ENCODE results near the gene ZGLP1.
"Not testable (repeated sequence)": the region's sequence is repeated elsewhere in the genome, so short reads cannot be mapped to it uniquely, and the experiment has no call there.

Gene ZGLP1

GRCh38 chr19:10309423-10309822 lies at the start of gene ZGLP1:
ZGLP1 (minus strand) TSS chr19:10309815.
- Mint-ChIP-seq H3K9me3 (no peaks in the 10 kb centered on the region), H3K27me3 (no peaks in the 10 kb centered on the region), H3K36me3 (ENCODE audit: low read depth) (peaks cover 24% of the 10 kb centered on the region), H3K4me1 (ENCODE audit: low read depth) (peaks cover 39% of the 10 kb centered on the region), H3K27ac (peak within 1 kb of the TSS; percentile 43), H3K4me3 (no peak within 1 kb of the TSS)
- intact Hi-C loops (cut with micrococcal nuclease): no loop called here

- peaks cover 100% of the 10 kb centered on the region for H3K36me3 Mint-ChIP-seq (ENCODE audit: low read depth)
- intact Hi-C loops (cut with micrococcal nuclease): no loop called here
- H3K4me3 Mint-ChIP-seq: no peak overlapping the region
- no peaks in the 10 kb centered on the region for H3K9me3 Mint-ChIP-seq
- H3K4me1 Mint-ChIP-seq (ENCODE audit: low read depth): peaks cover 5% of the 10 kb centered on the region
- no peaks in the 10 kb centered on the region for H3K27me3 Mint-ChIP-seq
- H3K27ac Mint-ChIP-seq: no peak overlapping the region
Observed at GRCh38 chr19:10356431-10356830, 46.8 kb upstream of the ZGLP1 start.

- no peak overlapping the region for H3K4me3 Mint-ChIP-seq
- H3K27me3 Mint-ChIP-seq: no peaks in the 10 kb centered on the region
- no peaks in the 10 kb centered on the region for H3K9me3 Mint-ChIP-seq
- H3K27ac Mint-ChIP-seq: no peak overlapping the region
- peaks cover 5% of the 10 kb centered on the region for H3K4me1 Mint-ChIP-seq (ENCODE audit: low read depth)
- intact Hi-C loops (cut with micrococcal nuclease): no loop called here
- peaks cover 94% of the 10 kb centered on the region for H3K36me3 Mint-ChIP-seq (ENCODE audit: low read depth)
Observed at GRCh38 chr19:10353793-10354391, 44.3 kb upstream of the ZGLP1 start.

GRCh38 chr19:10352764-10353671 lies 43.4 kb upstream of the ZGLP1 start:
- H3K27ac Mint-ChIP-seq: no peak overlapping the region
- H3K9me3 Mint-ChIP-seq: no peaks in the 10 kb centered on the region
- intact Hi-C loops (cut with micrococcal nuclease): no loop called here
- no peak overlapping the region for H3K4me3 Mint-ChIP-seq
- H3K4me1 Mint-ChIP-seq (ENCODE audit: low read depth): peaks cover 5% of the 10 kb centered on the region
- no peaks in the 10 kb centered on the region for H3K27me3 Mint-ChIP-seq
- H3K36me3 Mint-ChIP-seq (ENCODE audit: low read depth): peaks cover 85% of the 10 kb centered on the region

- intact Hi-C loops (cut with micrococcal nuclease): no loop called here
- Mint-ChIP-seq H3K4me1 (ENCODE audit: low read depth) (peaks cover 12% of the 10 kb centered on the region), H3K27ac (peak overlapping the region; percentile 82), H3K27me3 (no peaks in the 10 kb centered on the region), H3K4me3 (peak overlapping the region; percentile 37), H3K9me3 (no peaks in the 10 kb centered on the region), H3K36me3 (ENCODE audit: low read depth) (peaks cover 20% of the 10 kb centered on the region)
Observed at GRCh38 chr19:10346509-10346908, 36.9 kb upstream of the ZGLP1 start.

- no peaks in the 10 kb centered on the region for H3K9me3 Mint-ChIP-seq
- H3K36me3 Mint-ChIP-seq (ENCODE audit: low read depth): peaks cover 3% of the 10 kb centered on the region
- H3K27ac Mint-ChIP-seq: no peak overlapping the region
- H3K4me3 Mint-ChIP-seq: no peak overlapping the region
- peaks cover 25% of the 10 kb centered on the region for H3K4me1 Mint-ChIP-seq (ENCODE audit: low read depth)
- no peaks in the 10 kb centered on the region for H3K27me3 Mint-ChIP-seq
- intact Hi-C loops (cut with micrococcal nuclease): no loop called here
Observed at GRCh38 chr19:10344780-10345179, 35.2 kb upstream of the ZGLP1 start.

GRCh38 chr19:10343495-10343894 lies 33.9 kb upstream of the ZGLP1 start:
- Mint-ChIP-seq H3K4me3 (no peak overlapping the region), H3K27me3 (no peaks in the 10 kb centered on the region), H3K9me3 (no peaks in the 10 kb centered on the region), H3K27ac (peak overlapping the region; percentile 20), H3K36me3 (ENCODE audit: low read depth) (no peaks in the 10 kb centered on the region), H3K4me1 (ENCODE audit: low read depth) (peaks cover 38% of the 10 kb centered on the region)
- intact Hi-C loops (cut with micrococcal nuclease): no loop called here

- no peak overlapping the region for H3K4me3 Mint-ChIP-seq
- H3K36me3 Mint-ChIP-seq (ENCODE audit: low read depth): peaks cover 10% of the 10 kb centered on the region
- H3K27me3 Mint-ChIP-seq: no peaks in the 10 kb centered on the region
- peaks cover 42% of the 10 kb centered on the region for H3K4me1 Mint-ChIP-seq (ENCODE audit: low read depth)
- H3K9me3 Mint-ChIP-seq: no peaks in the 10 kb centered on the region
- H3K27ac Mint-ChIP-seq: peak overlapping the region; percentile 21
- intact Hi-C loops (cut with micrococcal nuclease): no loop called here
Observed at GRCh38 chr19:10339977-10340376, 30.4 kb upstream of the ZGLP1 start.

- Mint-ChIP-seq H3K4me1 (ENCODE audit: low read depth) (peaks cover 47% of the 10 kb centered on the region), H3K27me3 (no peaks in the 10 kb centered on the region), H3K36me3 (ENCODE audit: low read depth) (peaks cover 10% of the 10 kb centered on the region), H3K9me3 (no peaks in the 10 kb centered on the region), H3K27ac (peak within 1 kb of the TSS; percentile 41), H3K4me3 (peak within 1 kb of the TSS; percentile 63)
- intact Hi-C loops (cut with micrococcal nuclease): no loop called here
Observed at GRCh38 chr19:10339380-10339960, 29.9 kb upstream of the ZGLP1 start, which contains the start of gene ICAM3. ICAM3 (minus strand) TSS chr19:10339624; CDS start chr19:10339614, 10 bp downstream.

- Mint-ChIP-seq H3K4me3 (peak overlapping the region; percentile 63), H3K36me3 (ENCODE audit: low read depth) (peaks cover 10% of the 10 kb centered on the region), H3K9me3 (no peaks in the 10 kb centered on the region), H3K27me3 (no peaks in the 10 kb centered on the region), H3K4me1 (ENCODE audit: low read depth) (peaks cover 52% of the 10 kb centered on the region), H3K27ac (peak overlapping the region; percentile 21)
- intact Hi-C loops (cut with micrococcal nuclease): no loop called here
Observed at GRCh38 chr19:10338940-10339339, 29.3 kb upstream of the ZGLP1 start.

- H3K4me1 Mint-ChIP-seq (ENCODE audit: low read depth): peaks cover 71% of the 10 kb centered on the region
- H3K27me3 Mint-ChIP-seq; intact Hi-C loops (cut with micrococcal nuclease); H3K9me3 Mint-ChIP-seq; H3K27ac Mint-ChIP-seq; H3K4me3 Mint-ChIP-seq: not testable (repeated sequence)
- peaks cover 22% of the 10 kb centered on the region for H3K36me3 Mint-ChIP-seq (ENCODE audit: low read depth)
Observed at GRCh38 chr19:10336725-10337124, 27.1 kb upstream of the ZGLP1 start.

GRCh38 chr19:10335352-10335985 lies 25.9 kb upstream of the ZGLP1 start:
- H3K27ac Mint-ChIP-seq: peak overlapping the region; percentile 34
- peaks cover 67% of the 10 kb centered on the region for H3K4me1 Mint-ChIP-seq (ENCODE audit: low read depth)
- H3K36me3 Mint-ChIP-seq (ENCODE audit: low read depth): peaks cover 23% of the 10 kb centered on the region
- intact Hi-C loops (cut with micrococcal nuclease): no loop called here
- H3K9me3 Mint-ChIP-seq: no peaks in the 10 kb centered on the region
- H3K27me3 Mint-ChIP-seq: no peaks in the 10 kb centered on the region
- no peak overlapping the region for H3K4me3 Mint-ChIP-seq

GRCh38 chr19:10334588-10335351 lies 25.2 kb upstream of the ZGLP1 start:
- intact Hi-C loops (cut with micrococcal nuclease): loop anchor here (5.0 kb wide), 1 partner anchor 42 kb away; no protein-coding TSS in a partner anchor
- Mint-ChIP-seq H3K9me3 (no peaks in the 10 kb centered on the region), H3K4me3 (no peak overlapping the region), H3K27me3 (no peaks in the 10 kb centered on the region), H3K36me3 (ENCODE audit: low read depth) (peaks cover 30% of the 10 kb centered on the region), H3K4me1 (ENCODE audit: low read depth) (peaks cover 60% of the 10 kb centered on the region), H3K27ac (peak overlapping the region; percentile 92)
